Right cardiac atrium (tissue), 5 donors: ENCODE measurements around the gene AASDHPPT. TPM values are rescaled to one million over a fixed set of nuclear protein-coding genes. Genes with fewer than 3 reads are reported as not detected.

Source experiments
- ATAC-seq, 2 donors: fragments of 200-7000 bp; cut with Tn5 transposase; one replicate each; pipeline versions ENCODE4 v1.8.0 to v1.9.1; 2020; ENCODE audit warnings: moderate library complexity in 2 of 2, mild to moderate bottlenecking in 1 of 2
- DNase-seq, 3 donors: peaks; one replicate each; pipeline ENCODE4 v3.0.0-alpha.2; 2020
- H3K27ac ChIP-seq: one replicate; pipeline ENCODE4 v1.5.1; 2013; ENCODE audit warnings: mild to moderate bottlenecking, low read length, control low read depth, moderate library complexity
- H3K27me3 ChIP-seq: one replicate; pipeline ENCODE4 v1.6.1; 2013; ENCODE audit not compliant: control insufficient read depth, insufficient read depth
- H3K4me1 ChIP-seq: one replicate; pipeline ENCODE4 v1.6.1; 2013; ENCODE audit warnings: low read length; ENCODE audit not compliant: control insufficient read depth, insufficient read depth
- H3K4me3 ChIP-seq: one replicate; pipeline ENCODE4 v1.5.1; 2013; ENCODE audit warnings: low read length, control low read depth
- H3K9me3 ChIP-seq: one replicate; pipeline ENCODE4 v1.6.1; 2013; ENCODE audit warnings: low read length; ENCODE audit not compliant: control insufficient read depth
- WGBS: extraction: QIAGEN DNeasy Blood & Tissue Kit; methylation state at CpG from one replicate; pipeline ENCODE4 v1.1.7; 2013; 5-methylcytosine and 5-hydroxymethylcytosine counted together
- intact Hi-C, 4 donors: fragments of 100-400 bp; cut with DNase I; formaldehyde crosslinking; loops; one replicate each; pipeline versions ENCODE4 v1.11.0 to v1.14.0; 2022 to 2023
- polyA plus RNA-seq: library from polyadenylated mRNA; stranded (reverse); fragments of 200-250 nt; gene quantifications from one replicate; pipeline ENCODE4 v1.2.3, GENCODE V29; 2013
- total RNA-seq, 4 donors: library from RNA; stranded (reverse); fragmentation: NEBNext Ultra II Directional; extraction: Animal tissue kit (Norgen Biotek cat#: 25700); gene quantifications; one replicate each; pipeline ENCODE4 v1.2.1, GENCODE V29; 2021
- donor health status: healthy with polysubstance abuse.
- donor health status: DM: no; HTN: yes; CAD: no.
- donor health status: DM: no; HTN: no; CAD: no.
- donor health status: DM: no; HTN: yes; CAD: no; lungs with severe emphysema.
- donor health status: DM: yes; HTN: yes; CAD: no.

The AASDHPPT gene
- total and polyA plus RNA-seq, 5 donors: 26.0 to 38.6 (median 33.5) TPM

DNA sequence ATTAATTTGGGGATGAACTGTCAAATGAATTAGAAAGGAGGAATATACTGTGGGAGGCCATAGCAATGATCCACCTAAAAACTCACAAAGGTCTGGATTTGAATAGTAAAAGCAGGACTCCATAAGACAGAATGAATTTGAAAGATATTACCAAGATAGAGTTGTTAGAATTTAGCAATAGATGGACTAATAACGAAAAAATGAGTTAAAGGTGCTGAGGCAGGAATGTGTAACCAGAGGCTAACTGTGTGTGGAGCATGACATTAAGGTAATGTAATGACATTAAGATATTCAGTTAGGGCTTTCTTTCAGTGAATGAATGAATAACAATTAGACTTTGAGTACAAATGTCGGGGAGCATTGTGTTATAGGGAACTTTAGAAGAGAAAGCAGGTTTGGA lies 51.3 kb downstream of the AASDHPPT start:
- no peaks in the 10 kb centered on the region for H3K27me3 ChIP-seq
- ATAC-seq: no peak
- DNase-seq: no peak
- no peak overlapping the region for H3K27ac ChIP-seq
- no peak overlapping the region for H3K4me3 ChIP-seq
- intact Hi-C loops: no loop called here
- H3K9me3 ChIP-seq: no peaks in the 10 kb centered on the region
- no peaks in the 10 kb centered on the region for H3K4me1 ChIP-seq
- 84% methylated on average over 2 of the region's 2 CpGs for WGBS

GRCh38 chr11:106131998-106132397 lies 54.5 kb downstream of the AASDHPPT start:
- 92% methylated on average over 2 of the region's 2 CpGs for WGBS
- ATAC-seq: no peak

GRCh38 chr11:106132582-106133354 lies 55.3 kb downstream of the AASDHPPT start:
- Histone ChIP-seq H3K4me1 (no peaks in the 10 kb centered on the region), H3K27me3 (no peaks in the 10 kb centered on the region), H3K27ac (no peak overlapping the region), H3K9me3 (no peaks in the 10 kb centered on the region), H3K4me3 (no peak overlapping the region)
- intact Hi-C loops: no loop called here
- no peak for ATAC-seq
- no peak for DNase-seq
- 69% methylated on average over 3 of the region's 3 CpGs for WGBS

More at GRCh38 chr11:106131998-106132397, 54.5 kb downstream of the AASDHPPT start:
- H3K9me3 ChIP-seq: no peaks in the 10 kb centered on the region
- DNase-seq: no peak
- H3K4me1 ChIP-seq: no peaks in the 10 kb centered on the region
- H3K27ac ChIP-seq: no peak overlapping the region
- intact Hi-C loops: no loop called here
- no peak overlapping the region for H3K4me3 ChIP-seq
- no peaks in the 10 kb centered on the region for H3K27me3 ChIP-seq

DNA sequence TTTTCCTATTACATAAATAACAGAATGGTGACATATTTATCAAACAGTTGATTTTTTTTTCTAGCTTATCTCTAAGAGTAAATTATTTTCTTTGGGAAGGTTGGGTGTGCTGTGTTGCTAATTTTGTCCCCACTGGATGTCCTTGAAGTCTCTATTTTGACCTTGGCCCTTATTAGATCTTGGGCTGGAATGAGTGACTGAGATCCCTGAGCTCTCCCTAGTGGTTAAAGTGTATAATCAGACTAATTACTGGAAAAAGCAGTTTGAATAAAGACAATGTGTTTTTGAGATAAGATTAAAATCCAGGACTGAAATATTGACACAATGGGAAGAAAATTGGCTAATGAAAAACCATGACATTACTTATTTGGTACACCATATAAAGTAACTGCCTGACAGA lies 56.1 kb downstream of the AASDHPPT start:
- Histone ChIP-seq H3K9me3 (no peaks in the 10 kb centered on the region), H3K4me3 (no peak overlapping the region), H3K27me3 (no peaks in the 10 kb centered on the region), H3K27ac (no peak overlapping the region), H3K4me1 (no peaks in the 10 kb centered on the region)
- no peak for ATAC-seq
- DNase-seq: no peak
- intact Hi-C loops: no loop called here

DNA sequence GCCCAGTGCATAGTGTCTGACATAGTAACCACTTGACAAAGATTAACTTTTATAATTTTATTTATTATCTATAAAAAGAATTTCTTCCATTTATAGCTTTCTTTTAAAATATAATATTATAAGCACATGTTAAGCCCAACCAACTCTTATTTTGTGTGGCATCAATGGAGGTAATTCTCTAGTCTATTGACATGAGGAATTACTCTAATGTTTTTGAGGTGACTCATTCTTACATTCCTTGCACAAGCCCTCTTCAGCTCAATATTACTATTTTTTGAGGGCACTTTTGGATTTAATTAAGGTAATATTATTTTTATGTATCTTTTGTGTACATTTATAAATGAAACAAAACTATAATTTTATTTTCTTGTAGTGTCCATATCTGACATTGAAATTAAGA lies 59.6 kb downstream of the AASDHPPT start:
- no peak for ATAC-seq

DNA sequence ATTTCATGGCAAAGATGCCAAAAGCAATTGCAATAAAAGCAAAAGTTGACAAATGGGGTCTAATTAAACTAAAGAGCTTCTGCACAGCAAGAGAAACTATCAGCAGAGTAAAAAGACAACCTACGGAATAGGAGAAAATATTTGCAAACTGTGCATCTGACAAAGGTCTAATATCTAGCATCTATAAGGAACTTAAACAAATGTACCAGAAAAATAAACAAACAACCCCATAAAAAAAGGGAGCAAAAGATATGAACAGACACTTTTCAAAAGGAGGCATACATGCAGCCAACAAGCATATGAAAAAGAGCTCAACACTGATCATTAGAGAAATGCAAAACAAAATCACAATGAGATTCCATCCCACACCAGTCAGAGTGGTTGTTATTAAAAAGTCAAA lies 60.3 kb downstream of the AASDHPPT start:
- H3K9me3 ChIP-seq: no peaks in the 10 kb centered on the region
- ATAC-seq: no peak

More for the DNA sequence above, 59.6 kb downstream of the AASDHPPT start:
- Histone ChIP-seq H3K4me3 (no peak overlapping the region), H3K27ac (no peak overlapping the region), H3K4me1 (no peaks in the 10 kb centered on the region), H3K27me3 (no peaks in the 10 kb centered on the region), H3K9me3 (no peaks in the 10 kb centered on the region)
- DNase-seq: no peak
- intact Hi-C loops: no loop called here

More for the DNA sequence above, 60.3 kb downstream of the AASDHPPT start:
- no peaks in the 10 kb centered on the region for H3K27me3 ChIP-seq
- H3K4me3 ChIP-seq: no peak overlapping the region
- WGBS: 88% methylated on average over 1 of the region's 1 CpG
- H3K27ac ChIP-seq: no peak overlapping the region
- intact Hi-C loops: no loop called here
- H3K4me1 ChIP-seq: no peaks in the 10 kb centered on the region
- no peak for DNase-seq

Other genes starting within 250 kb of the AASDHPPT start
- 10 to 100 TPM; 17.9 to 23.8 (median 19.5) TPM for gene MSANTD4, start 55.4 kb upstream of the AASDHPPT start, total RNA-seq
- gene MSANTD4, start 55.4 kb upstream of the AASDHPPT start, polyA plus RNA-seq: 9.9 TPM
- 10 to 100 TPM in 3 of 4 donors, 1 to 10 TPM in 1; 7.9 to 14.4 (median 12.9) TPM for gene KBTBD3, start 315 bp upstream of the AASDHPPT start, total RNA-seq
- 6.8 TPM for gene KBTBD3, start 315 bp upstream of the AASDHPPT start, polyA plus RNA-seq